Upper lobe of left lung (tissue), 6 donors: Measurements from ENCODE around the gene PID1. TPM values are rescaled to one million over a fixed set of nuclear protein-coding genes. Genes with fewer than 3 reads are reported as not detected.

ENCODE experiments used
- ATAC-seq, 2 donors: fragments of 200-7000 bp; cut with Tn5 transposase; one replicate each; pipeline ENCODE4 v1.9.1; 2022; ENCODE audit warnings: mild to moderate bottlenecking in 2 of 2, moderate library complexity in 2 of 2; ENCODE audit not compliant: low FRiP score in 2 of 2
- DNase-seq, 2 donors: peaks; one replicate each; pipeline ENCODE4 v3.0.0-alpha.2; 2019 to 2020
- H3K27ac ChIP-seq, 4 donors: fragments of 200-600 bp; sonication (generic); one replicate each; pipeline ENCODE4 v1.5.1; 2016 to 2019
- H3K27me3 ChIP-seq, 4 donors: fragments of 200-600 bp; sonication (generic); one replicate each; pipeline ENCODE4 v1.5.1; 2017 to 2019
- H3K36me3 ChIP-seq, 4 donors: fragments of 200-600 bp; sonication (generic); one replicate each; pipeline ENCODE4 v1.5.1; 2016 to 2019
- H3K4me1 ChIP-seq, 4 donors: fragments of 200-600 bp; sonication (generic); one replicate each; pipeline ENCODE4 v1.5.1; 2018 to 2019
- H3K4me3 ChIP-seq, 4 donors: fragments of 200-600 bp; sonication (generic); one replicate each; pipeline ENCODE4 v1.5.1; 2017 to 2019; ENCODE audit warnings: mild to moderate bottlenecking in 2 of 4, moderate library complexity in 1 of 4
- H3K9me3 ChIP-seq, 4 donors: fragments of 200-600 bp; sonication (generic); one replicate each; pipeline ENCODE4 v1.5.1; 2018 to 2019
- CTCF ChIP-seq, 6 experiments: fragments of 450-650 bp in 4 of 6; fragments of 200-600 bp in 2 of 6; sonication (generic) in 2 of 6; IDR thresholded peaks; one replicate each; pipeline ENCODE4 v1.5.1; 2016 to 2019; ENCODE audit warnings: antibody characterized with exemption in 6 of 6
- EP300 ChIP-seq, 4 donors: sonication (generic); formaldehyde crosslinking; IDR thresholded peaks; one replicate each; pipeline ENCODE4 v1.5.1; 2017; ENCODE audit warnings: antibody characterized with exemption in 4 of 4, control low read depth in 2 of 4
- POLR2A ChIP-seq, 4 donors: fragments of 450-650 bp; IDR thresholded peaks; one replicate each; pipeline ENCODE4 v1.5.1; 2016 to 2017; ENCODE audit warnings: antibody characterized with exemption in 4 of 4, mild to moderate bottlenecking in 2 of 4
- POLR2AphosphoS5 ChIP-seq, 2 donors: sonication (generic); formaldehyde crosslinking; IDR thresholded peaks; one replicate each; pipeline ENCODE4 v1.5.1; 2017; ENCODE audit warnings: antibody characterized with exemption in 2 of 2
- WGBS, 2 donors: methylation state at CpG; one replicate each; pipeline ENCODE4 v1.1.5; 2017 to 2018; 5-methylcytosine and 5-hydroxymethylcytosine counted together
- total RNA-seq, 6 donors: library from RNA; depleted of rRNA in 4 of 6; stranded (reverse); fragments of >200 nt in 4 of 6; gene quantifications; one replicate each; pipeline versions ENCODE4 v1.1.0 to v1.2.1, GENCODE V29; 2016 to 2021
- donor health status: DM: no; HTN: no; CAD: no; lungs with moderate emphysema.
- donor health status: DM: no; HTN: yes; CAD: no; lungs with severe emphysema.

PID1 gene
- total RNA-seq, 6 donors from 2014 or later, result 20.8 to 59.7 (median 39.8) TPM

DNA sequence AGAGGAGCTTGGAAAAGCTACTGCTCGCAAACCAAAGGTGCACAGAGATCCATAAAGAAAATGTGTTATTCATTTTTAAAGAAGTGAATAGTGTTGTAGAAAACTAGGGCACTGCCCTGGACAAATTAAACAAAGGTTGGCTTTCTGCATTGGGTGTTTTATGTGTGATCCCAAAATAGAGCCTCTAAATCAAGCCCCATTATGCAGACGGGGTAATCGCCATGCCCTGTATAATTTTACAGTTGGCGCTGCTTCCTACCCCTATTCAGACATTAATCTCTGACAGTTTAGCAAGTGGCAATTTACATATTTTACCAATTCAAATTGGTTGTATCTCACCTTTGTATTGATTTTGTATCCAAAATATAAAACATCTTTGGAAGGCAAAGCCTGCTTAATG lies 109.1 kb downstream of the PID1 start:
- Histone ChIP-seq H3K36me3 (no peaks in the 10 kb centered on the region), H3K4me1 (no peaks in the 10 kb centered on the region), H3K27ac (no peak overlapping the region), H3K27me3 (no peaks in the 10 kb centered on the region), H3K9me3 (no peaks in the 10 kb centered on the region), H3K4me3 (no peak overlapping the region)
- ATAC-seq, result no peak
- DNase-seq, result no peak
- TF ChIP-seq POLR2A (IDR thresholded peaks at IDR 0.05) (no peak), EP300 (IDR thresholded peaks at IDR 0.05) (no peak), POLR2AphosphoS5 (IDR thresholded peaks at IDR 0.05) (no peak), CTCF (IDR thresholded peaks at IDR 0.05) (no peak)
- WGBS, 2 donors, result 91 to 93% methylated on average over 4 of the region's 4 CpGs

- Histone ChIP-seq H3K9me3 (no peaks in the 10 kb centered on the region), H3K36me3 (no peaks in the 10 kb centered on the region), H3K27ac (no peak overlapping the region), H3K4me3 (no peak overlapping the region), H3K4me1 (no peaks in the 10 kb centered on the region), H3K27me3 (no peaks in the 10 kb centered on the region)
- no peak for DNase-seq
- no peak for TF ChIP-seq EP300 (IDR thresholded peaks at IDR 0.05)
- no peak for TF ChIP-seq POLR2A (IDR thresholded peaks at IDR 0.05)
- TF ChIP-seq CTCF (IDR thresholded peaks at IDR 0.05), result no peak
- TF ChIP-seq POLR2AphosphoS5 (IDR thresholded peaks at IDR 0.05), result no peak
- no peak for ATAC-seq
- 70 to 71% methylated on average over 2 of the region's 2 CpGs for WGBS, 2 donors
Observed at GRCh38 chr2:229160984-229161383, 110.1 kb downstream of the PID1 start.

DNA sequence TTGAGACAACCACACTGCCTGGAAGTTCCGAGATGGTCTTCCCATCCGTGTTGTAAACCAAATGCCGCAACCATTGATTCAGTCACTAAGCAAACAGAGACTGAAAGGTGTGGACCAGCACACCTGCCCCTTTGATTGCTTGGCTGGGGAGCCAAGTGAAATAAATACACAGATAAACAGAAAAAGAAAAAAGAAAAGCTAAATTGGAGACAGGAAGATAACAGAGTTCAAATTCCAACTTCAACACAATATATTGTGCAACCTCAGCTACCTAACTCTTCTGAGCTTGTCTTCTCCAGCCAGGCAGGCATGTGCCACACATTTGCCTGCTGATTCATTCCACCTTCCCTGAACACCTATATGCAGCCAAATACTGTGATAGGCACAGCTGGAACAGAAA lies 110.9 kb downstream of the PID1 start:
- DNase-seq (no peak), ATAC-seq (no peak)
- Histone ChIP-seq H3K27me3 (no peaks in the 10 kb centered on the region), H3K27ac (no peak overlapping the region), H3K4me1 (no peaks in the 10 kb centered on the region), H3K36me3 (no peaks in the 10 kb centered on the region), H3K4me3 (no peak overlapping the region), H3K9me3 (no peaks in the 10 kb centered on the region)
- TF ChIP-seq POLR2AphosphoS5 (IDR thresholded peaks at IDR 0.05), result no peak
- TF ChIP-seq POLR2A (IDR thresholded peaks at IDR 0.05), result no peak
- WGBS, 2 donors, result 92 to 100% methylated on average over 3 of the region's 3 CpGs

- H3K27me3 ChIP-seq, result no peaks in the 10 kb centered on the region
- H3K9me3 ChIP-seq, result no peaks in the 10 kb centered on the region
- ATAC-seq, result no peak
- H3K27ac ChIP-seq, result no peak overlapping the region
- WGBS, 2 donors, result 69 to 70% methylated on average over 2 of the region's 2 CpGs
- TF ChIP-seq EP300 (IDR thresholded peaks at IDR 0.05) (no peak), CTCF (IDR thresholded peaks at IDR 0.05) (no peak), POLR2AphosphoS5 (IDR thresholded peaks at IDR 0.05) (no peak), POLR2A (IDR thresholded peaks at IDR 0.05) (no peak)
- H3K4me3 ChIP-seq, result no peak overlapping the region
- no peak for DNase-seq
- no peaks in the 10 kb centered on the region for H3K4me1 ChIP-seq
- peaks cover 0 to 3% (median under 1%) of the 10 kb centered on the region in 4 donors for H3K36me3 ChIP-seq
Observed at GRCh38 chr2:229159405-229159804, 111.7 kb downstream of the PID1 start.

DNA sequence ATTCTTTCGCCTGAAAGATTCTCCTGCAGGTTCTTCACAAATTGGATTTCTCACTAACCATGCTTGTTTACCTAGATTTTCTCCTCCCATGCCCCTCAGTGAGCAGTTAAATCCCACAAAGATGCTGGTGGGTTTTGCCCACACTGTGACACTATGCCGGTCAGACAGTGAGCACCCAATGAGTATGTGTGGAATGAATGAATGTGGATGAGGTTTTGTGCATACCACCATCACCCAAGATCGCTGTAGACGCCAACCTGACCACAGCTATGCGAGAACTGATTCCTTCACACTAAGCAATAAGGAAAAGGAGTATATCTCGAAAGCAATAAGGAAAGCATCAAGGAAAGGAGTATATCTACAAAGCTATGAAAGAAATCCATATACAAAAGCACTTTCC lies 116.7 kb downstream of the PID1 start:
- TF ChIP-seq POLR2A (IDR thresholded peaks at IDR 0.05) (no peak), POLR2AphosphoS5 (IDR thresholded peaks at IDR 0.05) (no peak)
- no peak overlapping the region for H3K4me3 ChIP-seq
- H3K27ac ChIP-seq, result no peak overlapping the region
- no peak for ATAC-seq
- H3K27me3 ChIP-seq, result no peaks in the 10 kb centered on the region
- 75 to 93% methylated on average over 6 of the region's 6 CpGs for WGBS, 2 donors
- no peaks in the 10 kb centered on the region for H3K4me1 ChIP-seq
- DNase-seq, result no peak
- H3K9me3 ChIP-seq, result no peaks in the 10 kb centered on the region
- peaks cover 0 to 5% (median 2%) of the 10 kb centered on the region in 4 donors for H3K36me3 ChIP-seq

DNA sequence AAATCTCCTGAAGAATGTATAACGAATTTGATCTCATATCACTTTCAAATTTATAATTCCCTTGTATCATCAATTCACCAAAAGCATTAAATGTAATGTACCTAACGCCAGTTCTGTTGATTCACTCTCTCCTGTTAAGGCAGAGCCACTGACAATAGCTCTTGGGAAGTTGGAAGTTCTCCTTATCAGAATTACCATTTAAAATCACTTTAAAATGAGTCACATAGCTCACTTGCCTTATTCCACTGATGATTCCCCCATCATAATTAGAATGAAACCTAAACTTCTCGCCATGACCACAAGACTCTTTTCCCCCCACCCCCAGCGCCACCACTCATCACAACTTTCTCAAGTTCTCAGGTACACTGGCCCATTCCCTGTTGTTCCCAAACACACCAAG lies 117.1 kb downstream of the PID1 start:
- TF ChIP-seq POLR2AphosphoS5 (IDR thresholded peaks at IDR 0.05) (no peak), POLR2A (IDR thresholded peaks at IDR 0.05) (no peak), EP300 (IDR thresholded peaks at IDR 0.05) (no peak), CTCF (IDR thresholded peaks at IDR 0.05) (no peak)
- DNase-seq, result no peak
- Histone ChIP-seq H3K27ac (no peak overlapping the region), H3K36me3 (peaks cover 0 to 5% (median 2%) of the 10 kb centered on the region in 4 donors), H3K4me1 (no peaks in the 10 kb centered on the region), H3K27me3 (no peaks in the 10 kb centered on the region), H3K9me3 (no peaks in the 10 kb centered on the region), H3K4me3 (no peak overlapping the region)
- no peak for ATAC-seq
- WGBS, 2 donors, result 80 to 82% methylated on average over 4 of the region's 4 CpGs
